MM.1S (cell line): ENCODE measurements around the gene NAGPA.

Experiments used
- EZH2phosphoT487 ChIP-seq: fragments of 300-600 bp; sonication (generic); IDR thresholded peaks from 2 replicates; pipeline ENCODE4 v1.6.1; 2018; ENCODE audit warnings: antibody characterized with exemption, low read length
- TF ChIP-seq, protein P1 (sequence below): fragments of 300-600 bp; sonication (generic); IDR thresholded peaks from 2 replicates; pipeline ENCODE4 v1.5.1; 2016; ENCODE audit warnings: antibody characterized with exemption, low read length, mixed read lengths

- TF ChIP-seq, protein P1, sequence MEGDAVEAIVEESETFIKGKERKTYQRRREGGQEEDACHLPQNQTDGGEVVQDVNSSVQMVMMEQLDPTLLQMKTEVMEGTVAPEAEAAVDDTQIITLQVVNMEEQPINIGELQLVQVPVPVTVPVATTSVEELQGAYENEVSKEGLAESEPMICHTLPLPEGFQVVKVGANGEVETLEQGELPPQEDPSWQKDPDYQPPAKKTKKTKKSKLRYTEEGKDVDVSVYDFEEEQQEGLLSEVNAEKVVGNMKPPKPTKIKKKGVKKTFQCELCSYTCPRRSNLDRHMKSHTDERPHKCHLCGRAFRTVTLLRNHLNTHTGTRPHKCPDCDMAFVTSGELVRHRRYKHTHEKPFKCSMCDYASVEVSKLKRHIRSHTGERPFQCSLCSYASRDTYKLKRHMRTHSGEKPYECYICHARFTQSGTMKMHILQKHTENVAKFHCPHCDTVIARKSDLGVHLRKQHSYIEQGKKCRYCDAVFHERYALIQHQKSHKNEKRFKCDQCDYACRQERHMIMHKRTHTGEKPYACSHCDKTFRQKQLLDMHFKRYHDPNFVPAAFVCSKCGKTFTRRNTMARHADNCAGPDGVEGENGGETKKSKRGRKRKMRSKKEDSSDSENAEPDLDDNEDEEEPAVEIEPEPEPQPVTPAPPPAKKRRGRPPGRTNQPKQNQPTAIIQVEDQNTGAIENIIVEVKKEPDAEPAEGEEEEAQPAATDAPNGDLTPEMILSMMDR = no peak
- TF ChIP-seq EZH2phosphoT487 = no peak
These were observed 36.1 kb upstream of the NAGPA start for GRCh38 chr16:5069854-5070253.
